ENCODE measurements around the gene DBNDD1.

DBNDD1 gene

GRCh38 chr16:89961920-89962319 lies 57.3 kb downstream of the DBNDD1 start:
- no peak for DNase-seq (ENCODE audit: low spot score)

- no peak for DNase-seq (ENCODE audit: low spot score)
Observed at GRCh38 chr16:89960966-89961365, 58.3 kb downstream of the DBNDD1 start.

GRCh38 chr16:89958596-89958995 lies 60.7 kb downstream of the DBNDD1 start:
- DNase-seq (ENCODE audit: low spot score): no peak

- DNase-seq (ENCODE audit: low spot score): peak; percentile 48
Observed at GRCh38 chr16:89958068-89958467, 61.2 kb downstream of the DBNDD1 start.

- DNase-seq (ENCODE audit: low spot score): no peak
Observed at GRCh38 chr16:89957216-89957785, 62.0 kb downstream of the DBNDD1 start.

GRCh38 chr16:89956505-89957215 lies 62.6 kb downstream of the DBNDD1 start:
- no peak for DNase-seq (ENCODE audit: low spot score)

GRCh38 chr16:89955001-89955685 lies 64.1 kb downstream of the DBNDD1 start:
- no peak for DNase-seq (ENCODE audit: low spot score)

Data from SW480 (cell line).